ENCODE data around the gene DBNL.

GRCh38 chr7:44085546-44085945 lies 41.0 kb downstream of the DBNL start:
- TF ChIP-seq POLR2AphosphoS5 (IDR thresholded peaks at IDR 0.05) (no peak), CTCF (IDR thresholded peaks at IDR 0.05) (no peak), POLR2A (IDR thresholded peaks at IDR 0.05) (no peak)
